Lower leg skin (tissue), 3 donors: Measurements from ENCODE around the gene TMEM140.

Experiments used
- POLR2A ChIP-seq, 2 donors: fragments of 450-650 bp; IDR thresholded peaks; one replicate each; pipeline ENCODE4 v1.6.1; 2016 to 2017; ENCODE audit warnings: antibody characterized with exemption in 2 of 2, mild to moderate bottlenecking in 1 of 2, moderate library complexity in 1 of 2
- TF ChIP-seq, protein P1 (sequence below), 3 donors: fragments of 450-650 bp; IDR thresholded peaks; one replicate each; pipeline ENCODE4 v1.5.1; 2016; ENCODE audit warnings: antibody characterized with exemption in 3 of 3, mild to moderate bottlenecking in 3 of 3, moderate library complexity in 2 of 3

GRCh38 chr7:135205850-135206249 is 58.0 kb downstream of the TMEM140 start:
- TF ChIP-seq, protein P1, sequence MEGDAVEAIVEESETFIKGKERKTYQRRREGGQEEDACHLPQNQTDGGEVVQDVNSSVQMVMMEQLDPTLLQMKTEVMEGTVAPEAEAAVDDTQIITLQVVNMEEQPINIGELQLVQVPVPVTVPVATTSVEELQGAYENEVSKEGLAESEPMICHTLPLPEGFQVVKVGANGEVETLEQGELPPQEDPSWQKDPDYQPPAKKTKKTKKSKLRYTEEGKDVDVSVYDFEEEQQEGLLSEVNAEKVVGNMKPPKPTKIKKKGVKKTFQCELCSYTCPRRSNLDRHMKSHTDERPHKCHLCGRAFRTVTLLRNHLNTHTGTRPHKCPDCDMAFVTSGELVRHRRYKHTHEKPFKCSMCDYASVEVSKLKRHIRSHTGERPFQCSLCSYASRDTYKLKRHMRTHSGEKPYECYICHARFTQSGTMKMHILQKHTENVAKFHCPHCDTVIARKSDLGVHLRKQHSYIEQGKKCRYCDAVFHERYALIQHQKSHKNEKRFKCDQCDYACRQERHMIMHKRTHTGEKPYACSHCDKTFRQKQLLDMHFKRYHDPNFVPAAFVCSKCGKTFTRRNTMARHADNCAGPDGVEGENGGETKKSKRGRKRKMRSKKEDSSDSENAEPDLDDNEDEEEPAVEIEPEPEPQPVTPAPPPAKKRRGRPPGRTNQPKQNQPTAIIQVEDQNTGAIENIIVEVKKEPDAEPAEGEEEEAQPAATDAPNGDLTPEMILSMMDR (IDR thresholded peaks at IDR 0.05): no peak
- no peak for TF ChIP-seq POLR2A (IDR thresholded peaks at IDR 0.05)
